ENCODE measurements around the gene ABCD3. TPM values are rescaled to one million over a fixed set of nuclear protein-coding genes. Genes with fewer than 3 reads are reported as not detected.
A peak's percentile ranks its signal among the peaks of the same experiment; 100 is the strongest.

The ABCD3 gene
- total and polyA plus RNA-seq, 2 of the 13 experiments (the other 11 are each of a cell fraction or from before 2014, with no cell fraction given): 27.5 to 166 TPM

GRCh38 chr1:94417728-94417977, 536 bp upstream of the ABCD3 start (continued):
- TF ChIP-seq CREB1 (IDR thresholded peaks at IDR 0.05) (no peak), CREB1 (CRISPR knock-in tag; IDR thresholded peaks at IDR 0.05) (peak; percentile 58; the same call in 1 of the 2 replicates), MEIS2 (CRISPR knock-in tag; IDR thresholded peaks at IDR 0.05) (no peak), MTA3 (CRISPR knock-in tag; IDR thresholded peaks at IDR 0.05) (no peak), RBM22 (optimal IDR thresholded peaks at IDR 0.05; ENCODE audit: low read length) (peak; percentile 39), CERS6 (CRISPR knock-in tag; IDR thresholded peaks at IDR 0.05) (no peak), ZBTB4 (CRISPR knock-in tag; IDR thresholded peaks at IDR 0.05; ENCODE audit: borderline replicate concordance) (no peak), RFX5 (IDR thresholded peaks at IDR 0.05; ENCODE audit: low read depth, low read length) (no peak), ZNF232 (CRISPR knock-in tag; IDR thresholded peaks at IDR 0.05; ENCODE audit: borderline replicate concordance) (no peak), ZNF746 (CRISPR knock-in tag; IDR thresholded peaks at IDR 0.05) (peak; percentile 25; the same call in 1 of the 2 replicates), KMT2B (CRISPR knock-in tag; IDR thresholded peaks at IDR 0.05) (no peak; the same call in 1 of the 2 replicates), MAX (IDR thresholded peaks at IDR 0.05) (no peak), U2AF2 (IDR thresholded peaks at IDR 0.05; ENCODE audit: low read depth, low read length) (no peak), ZNF160 (CRISPR knock-in tag; IDR thresholded peaks at IDR 0.05) (no peak), ZSCAN22 (CRISPR knock-in tag; IDR thresholded peaks at IDR 0.05) (no peak), SOX13 (IDR thresholded peaks at IDR 0.05) (no peak), SOX13 (CRISPR knock-in tag; conservative IDR thresholded peaks at IDR 0.05 in 1 of 2, IDR thresholded peaks at IDR 0.05 in 1 of 2) (no peak), ZFX (CRISPR knock-in tag; IDR thresholded peaks at IDR 0.05; ENCODE audit: low read depth) (no peak), SATB2 (CRISPR knock-in tag; IDR thresholded peaks at IDR 0.05) (no peak), ZNF766 (CRISPR knock-in tag; IDR thresholded peaks at IDR 0.05; ENCODE audit: borderline replicate concordance) (no peak), SPEN (CRISPR knock-in tag; IDR thresholded peaks at IDR 0.05; ENCODE audit: low read depth) (no peak), MAF1 (CRISPR knock-in tag; IDR thresholded peaks at IDR 0.05; ENCODE audit: borderline replicate concordance) (no peak), ZNF747 (CRISPR knock-in tag; IDR thresholded peaks at IDR 0.05; ENCODE audit: borderline replicate concordance) (peak; percentile 50; the same call in 1 of the 2 replicates)
- TF ChIP-seq, protein P1, sequence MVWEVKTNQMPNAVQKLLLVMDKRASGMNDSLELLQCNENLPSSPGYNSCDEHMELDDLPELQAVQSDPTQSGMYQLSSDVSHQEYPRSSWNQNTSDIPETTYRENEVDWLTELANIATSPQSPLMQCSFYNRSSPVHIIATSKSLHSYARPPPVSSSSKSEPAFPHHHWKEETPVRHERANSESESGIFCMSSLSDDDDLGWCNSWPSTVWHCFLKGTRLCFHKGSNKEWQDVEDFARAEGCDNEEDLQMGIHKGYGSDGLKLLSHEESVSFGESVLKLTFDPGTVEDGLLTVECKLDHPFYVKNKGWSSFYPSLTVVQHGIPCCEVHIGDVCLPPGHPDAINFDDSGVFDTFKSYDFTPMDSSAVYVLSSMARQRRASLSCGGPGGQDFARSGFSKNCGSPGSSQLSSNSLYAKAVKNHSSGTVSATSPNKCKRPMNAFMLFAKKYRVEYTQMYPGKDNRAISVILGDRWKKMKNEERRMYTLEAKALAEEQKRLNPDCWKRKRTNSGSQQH (CRISPR knock-in tag; IDR thresholded peaks at IDR 0.05; ENCODE audit: low read depth): peak; percentile 47; the same call in 1 of the 2 replicates
- TF ChIP-seq, protein P2, sequence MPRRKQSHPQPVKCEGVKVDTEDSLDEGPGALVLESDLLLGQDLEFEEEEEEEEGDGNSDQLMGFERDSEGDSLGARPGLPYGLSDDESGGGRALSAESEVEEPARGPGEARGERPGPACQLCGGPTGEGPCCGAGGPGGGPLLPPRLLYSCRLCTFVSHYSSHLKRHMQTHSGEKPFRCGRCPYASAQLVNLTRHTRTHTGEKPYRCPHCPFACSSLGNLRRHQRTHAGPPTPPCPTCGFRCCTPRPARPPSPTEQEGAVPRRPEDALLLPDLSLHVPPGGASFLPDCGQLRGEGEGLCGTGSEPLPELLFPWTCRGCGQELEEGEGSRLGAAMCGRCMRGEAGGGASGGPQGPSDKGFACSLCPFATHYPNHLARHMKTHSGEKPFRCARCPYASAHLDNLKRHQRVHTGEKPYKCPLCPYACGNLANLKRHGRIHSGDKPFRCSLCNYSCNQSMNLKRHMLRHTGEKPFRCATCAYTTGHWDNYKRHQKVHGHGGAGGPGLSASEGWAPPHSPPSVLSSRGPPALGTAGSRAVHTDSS (CRISPR knock-in tag; conservative IDR thresholded peaks at IDR 0.05): no peak

Measured in HepG2 (cell line).